HG03060 (cell line): ENCODE measurements around the gene TNIP1.

Experiments
- ATAC-seq: cut with Tn5 transposase; IDR thresholded peaks from one replicate; pipeline ENCODE4 v1.9.1; 2021; ENCODE audit warnings: low read depth, moderate number of reproducible peaks; ENCODE audit not compliant: unreplicated experiment

Gene TNIP1, protein sequence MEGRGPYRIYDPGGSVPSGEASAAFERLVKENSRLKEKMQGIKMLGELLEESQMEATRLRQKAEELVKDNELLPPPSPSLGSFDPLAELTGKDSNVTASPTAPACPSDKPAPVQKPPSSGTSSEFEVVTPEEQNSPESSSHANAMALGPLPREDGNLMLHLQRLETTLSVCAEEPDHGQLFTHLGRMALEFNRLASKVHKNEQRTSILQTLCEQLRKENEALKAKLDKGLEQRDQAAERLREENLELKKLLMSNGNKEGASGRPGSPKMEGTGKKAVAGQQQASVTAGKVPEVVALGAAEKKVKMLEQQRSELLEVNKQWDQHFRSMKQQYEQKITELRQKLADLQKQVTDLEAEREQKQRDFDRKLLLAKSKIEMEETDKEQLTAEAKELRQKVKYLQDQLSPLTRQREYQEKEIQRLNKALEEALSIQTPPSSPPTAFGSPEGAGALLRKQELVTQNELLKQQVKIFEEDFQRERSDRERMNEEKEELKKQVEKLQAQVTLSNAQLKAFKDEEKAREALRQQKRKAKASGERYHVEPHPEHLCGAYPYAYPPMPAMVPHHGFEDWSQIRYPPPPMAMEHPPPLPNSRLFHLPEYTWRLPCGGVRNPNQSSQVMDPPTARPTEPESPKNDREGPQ

DNA sequence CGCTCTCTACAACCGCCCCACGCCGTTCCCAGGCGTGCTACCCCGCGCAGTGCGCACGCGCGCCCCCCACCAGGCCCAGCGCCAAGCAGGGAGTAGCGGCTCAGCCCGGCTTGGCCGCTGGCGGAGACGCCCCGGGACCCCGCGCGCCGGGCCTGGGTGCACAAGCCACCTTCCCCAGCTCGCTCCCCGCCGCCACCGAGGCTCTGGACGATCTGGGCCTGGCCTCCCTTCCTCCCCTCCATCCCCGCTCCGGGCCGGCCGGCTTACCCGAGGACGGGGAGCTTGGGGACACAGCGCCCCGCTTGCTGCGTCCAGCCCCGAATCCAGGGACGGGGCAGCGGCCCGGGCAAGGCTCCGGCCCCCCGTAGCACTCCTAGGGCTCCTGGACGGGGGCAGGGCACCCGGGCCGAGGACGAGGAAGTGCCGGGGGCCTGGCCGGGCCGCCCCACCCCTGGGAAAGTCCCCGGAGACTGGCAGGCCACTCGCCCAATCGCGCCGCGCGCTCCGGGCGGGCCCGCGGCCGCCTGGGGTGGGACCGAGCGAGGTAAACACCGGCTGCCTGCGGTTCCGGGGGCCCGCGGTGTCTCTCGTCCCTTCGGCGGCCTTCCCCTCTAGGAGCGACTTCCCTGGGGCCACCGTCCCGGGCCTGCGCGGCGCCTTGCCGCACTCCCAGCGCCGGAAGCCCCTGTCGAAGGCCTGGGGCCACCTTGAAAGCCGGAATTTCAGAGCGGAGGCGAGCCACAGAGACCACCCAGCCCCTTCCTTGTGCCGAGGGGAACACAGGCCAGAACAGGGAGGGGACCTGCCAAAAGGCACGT lies at the start of gene TNIP1:
TNIP1 (minus strand) TSS at position 422 of the 818 bp plus-strand sequence. CDS start 15,939 bp downstream, outside the sequence.
- peak; percentile 35 for ATAC-seq

DNA sequence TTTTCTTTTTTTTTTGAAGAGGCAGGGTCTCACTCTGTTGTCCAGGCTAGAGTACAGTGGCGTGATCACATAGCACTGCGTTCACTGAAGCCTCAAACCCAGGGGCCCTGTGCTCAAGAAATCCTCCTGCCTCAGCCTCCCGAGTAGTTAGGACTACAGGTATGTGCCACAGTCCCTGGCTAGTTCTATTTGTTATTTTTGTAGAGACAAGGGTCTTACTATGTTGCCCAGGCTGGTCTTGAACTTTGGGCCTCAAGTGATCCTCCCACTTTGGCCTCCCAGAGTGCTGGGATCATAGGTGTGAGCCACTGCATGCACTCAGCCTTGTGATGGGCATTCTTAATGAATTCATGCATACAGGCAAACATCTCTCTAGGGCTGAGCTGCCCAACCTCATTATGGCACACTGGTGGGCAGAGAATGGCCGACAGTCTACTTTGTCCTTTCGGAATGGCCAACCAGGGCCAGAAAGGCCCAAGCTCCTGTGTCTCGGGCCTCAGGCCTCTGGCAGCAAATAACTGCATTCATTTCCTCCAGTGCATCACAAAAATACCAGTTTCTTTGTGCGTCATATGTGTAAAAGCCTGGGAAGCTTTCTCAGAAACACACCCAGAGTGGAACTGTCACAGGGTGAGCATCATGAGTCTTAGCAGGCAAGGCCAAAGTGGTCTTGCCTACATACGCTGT lies 49.5 kb upstream of the TNIP1 start:
- no peak for ATAC-seq

DNA sequence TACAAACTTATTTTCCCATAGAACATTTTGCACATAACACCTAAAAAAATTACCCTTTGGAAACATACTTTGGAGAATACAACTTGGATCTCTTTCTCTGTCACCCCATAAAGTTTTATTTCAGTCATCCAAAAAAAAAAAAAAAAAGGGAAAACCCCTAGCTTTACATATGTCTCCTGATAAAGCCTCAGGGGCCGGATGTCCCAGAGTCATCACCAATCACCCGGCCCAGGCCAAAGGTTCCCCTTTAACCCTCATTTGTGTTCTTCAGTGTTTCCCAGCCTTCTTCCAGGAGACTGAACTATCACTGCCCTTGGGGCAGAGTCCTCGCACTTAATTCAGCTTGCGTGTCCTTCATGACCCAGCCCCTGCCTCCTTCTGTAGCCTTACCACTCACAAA lies 48.0 kb upstream of the TNIP1 start:
- no peak for ATAC-seq

DNA sequence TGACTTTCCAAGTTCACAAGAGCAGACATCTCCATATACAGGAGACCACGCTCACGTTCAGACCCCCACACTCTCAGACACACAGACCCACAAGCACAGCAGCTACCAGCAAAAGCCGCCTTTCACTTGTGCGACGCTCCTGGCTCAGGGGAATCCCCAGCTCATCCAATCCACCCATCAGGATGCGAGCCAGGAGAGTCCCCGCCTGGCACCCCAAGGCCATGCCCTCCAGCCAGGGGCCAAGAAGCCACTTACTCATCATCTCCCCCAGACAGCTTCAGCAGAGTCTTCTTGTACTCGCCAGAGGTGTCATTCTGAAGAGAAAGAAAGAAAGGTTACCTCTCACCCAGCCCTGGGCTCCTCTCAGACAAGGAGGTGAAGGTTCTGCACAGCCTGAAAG lies 47.1 kb upstream of the TNIP1 start:
- ATAC-seq, result no peak

DNA sequence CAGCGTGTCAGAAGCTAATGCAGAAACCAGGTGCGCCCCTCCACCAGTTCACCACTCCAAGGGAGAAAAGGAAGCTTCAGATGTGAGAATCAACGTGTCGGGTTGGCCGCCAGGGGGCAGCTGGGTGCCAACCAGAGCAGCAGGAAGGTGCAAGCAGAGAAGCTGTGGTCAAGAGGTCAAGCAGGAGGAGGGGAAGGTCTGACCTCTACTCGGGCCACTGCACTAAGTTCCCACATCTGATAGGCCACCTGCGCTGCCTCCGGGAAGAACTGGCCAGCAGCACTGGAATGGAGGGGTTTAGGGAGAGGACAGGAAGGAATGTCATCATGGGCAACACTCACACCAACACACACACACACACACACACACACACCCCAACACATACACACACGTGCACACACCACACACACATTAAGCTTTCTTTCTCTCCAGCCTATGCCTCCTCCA lies 45.4 kb upstream of the TNIP1 start:
- ATAC-seq, result no peak

DNA sequence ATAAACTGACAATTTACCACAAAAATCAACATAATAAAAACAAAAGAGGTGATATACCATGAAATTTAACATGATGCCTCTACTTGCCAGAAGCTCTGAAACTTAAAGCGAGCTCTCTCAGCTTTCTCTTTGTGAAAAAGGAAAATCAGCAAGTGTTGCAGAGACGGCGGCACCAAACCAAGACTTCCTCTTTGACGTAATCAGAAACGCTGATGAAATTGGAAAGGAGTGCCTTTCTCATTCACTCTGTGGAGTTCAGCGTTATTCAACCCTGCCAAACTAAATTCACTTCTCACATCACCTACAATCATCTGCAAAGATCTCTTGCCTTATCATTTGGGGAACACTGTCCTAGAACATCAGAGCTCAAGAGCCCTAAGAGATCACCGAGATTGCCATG lies 44.6 kb upstream of the TNIP1 start:
- no peak for ATAC-seq

DNA sequence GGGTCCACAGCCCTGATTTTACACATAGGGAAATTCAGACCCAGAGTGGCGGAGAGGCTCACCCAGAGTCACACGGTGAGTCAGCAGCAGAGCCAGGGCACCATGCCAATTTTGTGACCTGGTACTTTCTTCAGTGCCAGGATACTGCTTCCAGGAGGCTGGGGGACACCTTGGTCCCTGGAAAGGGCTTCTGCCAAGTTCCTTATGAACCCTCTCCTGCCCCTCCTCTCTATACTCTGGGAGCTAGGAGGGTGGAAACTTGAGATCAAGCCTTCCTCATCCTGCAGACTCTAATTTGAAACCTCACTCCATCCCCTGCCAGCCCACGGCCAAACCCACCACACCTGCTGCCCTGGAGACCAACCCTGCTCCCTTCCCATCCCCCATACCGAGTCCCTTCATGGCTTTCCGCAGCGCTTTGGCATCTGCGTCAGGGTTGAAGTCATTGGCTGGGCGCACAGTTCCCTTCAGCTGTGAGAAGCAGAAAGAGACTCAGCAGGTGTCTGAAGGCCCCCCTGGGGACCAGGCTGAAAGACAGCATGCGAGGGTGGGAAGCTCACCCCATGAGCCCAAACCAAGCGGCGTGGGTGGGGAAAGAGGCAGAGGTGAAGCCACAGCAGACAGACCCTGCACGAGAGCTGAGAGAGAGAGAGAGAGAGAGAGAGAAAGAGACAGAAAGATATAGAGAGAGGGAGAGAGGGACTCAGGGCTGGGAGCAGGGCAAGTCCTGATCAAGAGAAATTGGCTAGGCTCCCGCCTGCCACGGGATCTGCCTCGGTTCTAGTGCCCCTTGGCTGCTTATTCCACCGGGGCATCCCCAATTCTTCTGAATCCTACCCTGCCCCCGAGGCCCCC lies 43.3 kb upstream of the TNIP1 start:
- ATAC-seq, result peak; percentile 69

DNA sequence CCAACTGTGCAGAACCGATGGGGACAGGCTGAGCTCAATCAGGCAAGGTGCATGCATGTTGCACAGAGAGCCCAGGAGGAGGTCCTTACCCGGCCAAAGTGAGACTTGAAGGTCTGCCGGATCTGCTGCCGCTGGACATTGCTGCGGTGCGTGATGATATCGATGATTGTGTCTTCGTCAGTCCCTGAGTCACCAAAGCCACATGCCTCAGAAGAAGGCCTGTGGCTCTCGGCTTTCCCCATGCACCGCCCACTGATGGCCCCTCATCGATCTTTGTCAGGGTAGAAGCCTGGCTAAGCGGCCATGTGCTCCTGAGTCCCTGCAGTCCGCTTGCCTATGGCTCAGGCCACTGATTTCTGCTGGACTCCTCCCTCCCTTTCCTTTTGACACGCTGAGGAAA lies 42.0 kb upstream of the TNIP1 start:
- ATAC-seq, result no peak

DNA sequence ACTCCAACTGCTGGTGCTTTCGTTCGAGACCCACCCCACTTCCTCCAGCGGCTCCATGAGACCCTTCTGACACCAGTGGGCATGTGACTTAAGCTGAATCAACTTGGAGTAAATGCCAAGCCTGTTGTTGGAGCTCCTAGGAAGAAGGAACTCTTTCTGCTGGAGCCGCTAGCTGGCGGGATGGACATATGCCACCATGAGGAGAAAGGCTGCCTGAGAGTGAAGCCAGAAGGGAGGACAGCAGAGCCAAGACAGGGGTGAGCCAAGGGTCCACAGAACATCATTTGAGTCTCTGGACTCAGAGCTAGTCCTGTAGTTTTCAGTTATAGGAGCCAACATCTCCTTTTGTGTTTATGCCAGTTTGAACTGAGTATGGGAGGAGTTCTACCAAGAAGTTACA lies 40.8 kb upstream of the TNIP1 start:
- ATAC-seq, result no peak

DNA sequence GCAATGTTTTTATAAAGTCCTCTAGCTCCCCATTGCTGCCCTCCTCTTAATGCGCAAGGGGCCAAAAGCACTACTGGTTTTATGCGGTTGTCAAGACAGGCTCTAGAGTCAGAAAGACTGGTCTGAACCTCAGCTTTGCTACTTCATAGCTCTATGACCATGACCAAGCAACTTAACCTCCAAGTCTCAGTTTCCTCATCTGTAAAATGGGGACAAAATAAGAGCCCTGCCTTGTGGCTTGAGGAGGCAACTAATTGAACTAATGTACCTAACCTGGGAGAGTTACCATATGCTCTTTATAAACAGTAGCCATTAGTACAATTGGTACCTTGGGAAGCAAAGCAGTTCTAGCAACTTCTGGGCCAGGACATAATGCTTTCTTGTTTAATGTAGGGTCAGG lies 40.3 kb upstream of the TNIP1 start:
- ATAC-seq, result no peak

DNA sequence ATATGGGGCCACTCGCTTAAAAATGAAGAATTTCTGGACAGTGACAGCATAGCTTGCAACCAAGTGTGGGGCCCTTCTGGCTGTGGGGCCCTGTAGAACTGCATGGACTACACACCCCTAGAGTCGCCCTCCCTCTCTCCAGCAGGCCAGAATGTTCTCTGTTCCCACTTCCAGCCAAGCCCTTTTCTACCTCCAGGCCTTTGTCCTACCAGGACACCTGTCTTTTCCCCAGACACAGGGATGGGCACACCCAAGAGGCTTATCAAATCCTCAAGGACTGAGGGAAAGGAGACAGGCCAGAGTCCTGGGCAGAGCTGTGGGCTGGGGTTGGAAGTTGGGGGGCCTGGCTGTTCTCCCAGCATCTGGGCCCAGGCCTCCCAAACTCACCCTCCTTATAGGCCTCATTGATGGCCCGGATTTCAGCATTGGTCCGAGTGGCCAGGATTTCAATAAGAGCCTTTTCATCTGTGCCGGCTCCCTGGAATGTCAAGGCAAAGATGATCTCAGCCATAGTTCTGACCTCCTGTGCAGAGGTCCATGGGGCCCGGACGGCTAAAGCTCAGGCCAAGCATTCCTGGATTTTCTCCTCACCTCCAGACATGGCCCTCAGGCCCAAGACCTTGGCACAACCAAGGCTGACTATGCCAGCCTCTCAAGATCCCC lies 38.2 kb upstream of the TNIP1 start:
- no peak for ATAC-seq

DNA sequence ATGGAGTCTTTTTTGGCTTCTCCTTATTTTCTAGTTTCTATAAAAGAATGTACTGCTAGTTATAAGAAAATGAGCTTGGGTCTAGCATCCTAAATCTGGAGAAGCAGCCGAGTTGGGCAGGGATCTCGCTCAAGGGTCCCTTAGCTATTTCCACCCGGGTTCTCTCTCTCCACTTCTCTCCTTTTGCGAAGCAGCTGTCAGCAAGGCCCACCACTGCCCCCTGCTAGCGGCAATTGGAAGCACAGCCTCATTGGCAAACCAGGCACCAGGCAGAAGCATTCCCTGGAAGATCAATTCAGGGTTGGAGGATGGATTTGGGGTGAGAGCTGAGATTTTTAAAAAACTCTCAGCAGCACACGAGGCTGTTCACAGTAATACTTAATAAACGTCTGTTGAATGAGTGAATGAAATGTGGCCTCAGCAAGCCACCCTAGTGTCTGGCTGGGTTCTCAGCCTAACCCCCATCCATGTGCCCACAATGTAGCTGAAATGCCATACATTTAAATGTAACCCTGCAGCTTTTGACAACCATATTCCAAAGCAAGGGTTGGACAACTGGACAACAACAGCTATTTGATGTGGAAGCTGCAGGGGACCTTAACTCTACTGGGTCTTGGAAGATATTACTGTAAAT lies 34.6 kb upstream of the TNIP1 start:
- ATAC-seq, result no peak

DNA sequence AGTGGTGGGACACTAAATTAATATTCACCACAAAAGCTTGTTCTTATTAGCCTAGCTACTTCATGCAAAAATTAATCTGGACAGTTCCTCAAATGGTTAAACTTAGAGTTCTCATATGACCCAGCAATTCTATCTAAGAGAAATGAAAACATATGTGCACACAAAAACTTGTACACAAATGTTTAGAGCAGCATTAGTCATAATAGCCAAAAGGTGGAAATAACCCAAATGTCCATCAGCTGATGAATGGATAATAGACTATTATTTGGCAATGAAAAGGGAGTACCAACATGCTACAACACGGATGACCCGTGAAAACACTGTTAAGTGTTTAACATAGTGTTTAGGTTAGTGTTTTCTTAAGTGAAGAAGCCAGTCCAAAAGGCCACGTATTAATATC lies 32.8 kb upstream of the TNIP1 start:
- no peak for ATAC-seq

DNA sequence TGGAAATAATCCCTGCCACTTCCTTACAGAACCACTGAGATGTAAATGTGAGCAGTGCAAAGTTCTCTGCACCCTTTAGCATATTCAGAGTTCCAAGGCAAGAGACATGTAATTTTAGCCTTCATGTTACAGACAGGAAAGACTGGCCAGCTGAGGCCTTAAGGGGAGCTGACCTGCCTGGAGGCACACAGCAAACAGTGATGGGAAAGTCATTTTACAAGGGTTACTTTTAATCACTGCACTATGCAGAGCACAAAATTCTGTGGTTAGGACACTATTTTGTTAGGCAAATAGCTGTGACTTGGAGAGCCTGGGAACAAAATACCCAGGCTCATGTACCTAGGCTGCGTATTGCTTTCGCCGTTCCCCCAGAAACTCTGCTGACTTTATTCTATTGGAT lies 30.2 kb upstream of the TNIP1 start:
- ATAC-seq, result no peak

DNA sequence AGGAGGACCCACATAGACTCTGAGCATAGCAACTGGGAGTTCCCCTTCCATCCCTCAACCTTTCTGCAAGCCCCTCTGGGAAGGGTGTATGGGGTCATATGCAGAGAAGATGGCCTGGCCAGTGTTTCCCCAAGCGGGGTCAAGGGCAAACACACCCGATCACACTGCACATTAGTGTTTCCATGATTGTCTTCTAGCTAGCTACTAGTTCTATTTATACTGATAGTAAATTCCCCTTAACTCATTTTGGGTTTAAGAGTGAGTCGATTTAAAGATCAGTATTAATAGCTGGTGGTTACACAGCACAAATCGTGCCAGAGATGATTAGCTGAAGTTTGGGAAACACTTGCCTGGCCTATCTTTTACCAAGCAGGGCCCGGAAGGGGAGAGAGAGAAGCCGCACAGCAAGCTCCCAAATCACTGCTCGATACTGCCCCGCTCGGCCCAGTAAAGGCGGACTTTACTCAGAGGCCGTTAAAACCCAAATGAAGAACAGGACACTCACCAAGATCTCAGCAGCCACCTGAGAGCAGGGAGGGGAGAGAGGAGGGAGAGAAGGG lies 29.4 kb upstream of the TNIP1 start:
- no peak for ATAC-seq

DNA sequence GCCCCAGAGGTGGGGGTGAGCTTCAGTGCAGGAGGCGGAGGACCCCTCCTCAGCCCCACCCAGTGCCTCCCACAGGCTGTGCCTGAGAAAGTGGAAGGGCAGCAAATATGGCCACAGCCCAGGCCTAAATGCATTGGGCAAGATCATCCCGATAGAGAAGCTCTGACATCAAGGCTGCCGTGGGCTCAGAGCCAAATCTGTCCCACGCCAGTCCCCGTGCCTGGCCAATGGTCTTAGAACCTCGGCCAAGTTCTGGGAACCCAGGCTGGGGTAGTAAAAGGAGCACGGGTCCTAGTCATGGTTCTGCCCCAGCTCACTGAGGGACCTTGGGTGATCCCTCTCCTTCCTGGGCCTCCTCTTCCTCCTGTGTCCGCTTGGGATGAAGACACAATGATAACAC lies 27.7 kb upstream of the TNIP1 start:
- ATAC-seq, result no peak

DNA sequence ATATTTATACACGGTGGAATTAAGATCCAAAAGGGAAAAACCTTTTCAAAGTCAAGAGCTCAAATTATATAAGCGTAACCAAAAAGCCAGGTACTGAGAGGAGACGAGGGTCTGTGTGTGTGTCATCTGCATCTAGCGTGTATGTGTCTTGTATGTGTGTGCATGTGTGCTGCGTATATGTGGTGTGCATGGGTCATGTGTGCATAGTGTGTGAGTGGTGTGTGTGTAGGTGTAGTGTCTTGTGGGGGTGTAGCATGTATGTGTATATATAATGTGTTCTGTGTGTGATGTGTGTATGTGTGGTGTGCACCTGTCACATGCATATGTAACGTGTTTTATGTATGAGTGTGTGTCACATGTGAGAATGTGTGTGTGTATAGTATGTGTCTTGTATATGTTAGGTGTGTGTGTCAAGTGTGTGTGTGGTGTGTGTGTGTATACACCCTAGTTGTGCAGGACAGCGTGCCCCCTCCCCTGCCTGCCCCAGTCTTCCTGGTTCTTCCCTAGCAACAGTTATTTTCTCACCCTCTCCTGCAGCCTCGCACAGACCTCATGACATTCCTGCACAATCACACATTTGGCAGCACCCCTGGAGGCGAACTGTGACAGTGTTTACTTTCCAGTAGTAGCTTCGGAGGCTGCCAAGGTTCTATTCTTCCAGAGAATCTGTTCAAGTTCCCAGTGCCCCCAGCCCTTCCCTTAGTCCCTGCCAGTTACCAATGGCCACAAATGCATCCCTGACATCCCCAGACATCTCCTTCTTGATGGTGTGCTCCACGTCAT lies 27.1 kb upstream of the TNIP1 start:
- no peak for ATAC-seq

DNA sequence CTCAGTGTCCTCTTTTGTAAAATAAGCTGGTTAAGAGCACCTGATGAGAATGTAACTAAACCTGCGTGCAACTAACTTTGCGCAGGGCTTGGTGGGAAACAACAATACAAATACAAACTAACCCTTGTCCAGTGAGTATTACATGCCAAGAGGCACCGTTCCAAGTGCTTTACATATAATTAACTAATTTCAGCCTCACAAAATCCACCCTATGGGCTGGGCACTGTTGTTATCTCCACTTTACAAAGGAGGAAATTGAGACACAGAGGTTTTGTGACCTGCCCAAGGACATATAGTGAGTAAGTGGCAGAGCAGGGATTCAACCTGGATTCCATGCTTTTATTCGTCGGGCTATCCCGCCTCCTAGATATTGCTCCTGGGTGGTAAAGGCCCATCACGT lies 26.2 kb upstream of the TNIP1 start:
- no peak for ATAC-seq
